Measurements from ENCODE around the gene GPR89A.

Gene GPR89A

DNA sequence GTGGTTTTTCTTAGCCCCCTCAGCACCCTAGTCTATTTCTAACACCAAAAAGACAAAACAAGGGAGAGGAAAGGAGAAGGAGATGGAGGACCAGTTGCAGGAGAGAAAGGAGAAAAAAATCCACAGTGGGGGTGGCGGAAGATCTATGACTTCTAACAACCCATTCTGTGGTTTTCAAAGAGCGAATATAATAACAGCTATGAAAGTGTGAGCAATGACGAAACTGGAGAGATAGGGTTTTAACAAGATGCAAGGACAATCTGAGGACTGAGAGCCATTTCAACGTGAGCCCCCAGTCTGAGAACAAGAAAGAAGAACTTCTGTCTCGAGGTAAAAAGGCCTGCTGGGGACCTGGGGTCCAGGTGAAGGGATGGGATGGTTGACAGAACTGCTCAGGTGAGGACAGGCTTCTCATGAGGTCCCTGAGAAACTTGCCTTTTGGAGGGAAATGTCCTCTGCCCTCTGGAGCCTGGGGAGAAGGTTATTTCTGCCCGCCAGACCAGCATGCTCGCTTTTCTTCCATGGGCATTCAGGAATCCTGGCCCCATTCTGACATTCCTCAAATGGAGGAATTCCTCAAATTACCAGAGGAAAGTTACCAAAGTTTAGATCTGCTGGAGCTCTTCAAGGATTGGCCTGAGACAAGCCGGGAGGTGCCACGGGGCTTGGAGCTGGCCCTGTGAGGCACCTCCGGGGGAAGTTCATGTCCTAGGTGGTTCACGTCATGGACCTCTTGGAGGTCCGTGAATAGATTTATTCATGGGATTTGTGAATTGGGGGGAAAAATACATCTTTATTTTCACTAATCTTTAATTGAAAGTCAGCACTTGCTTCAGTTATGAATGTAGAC lies 111.7 kb downstream of the GPR89A start, which contains the start of gene CD160:
Gene CD160, plus strand, starts transcription at position 270 of the 850 bp plus-strand sequence. CDS start 8,829 bp downstream, outside the sequence.
- DNase-seq, result no peak

Measured in NCI-H345 (cell line).